MM.1S (cell line): ENCODE measurements around the gene FLII.
A peak's percentile ranks its signal among the peaks of the same experiment; 100 is the strongest.

ENCODE experiments used
- DNase-seq: peaks from one replicate; pipeline ENCODE4 v3.0.0-alpha.2; 2015
- H2AFZ ChIP-seq: fragments of 300-600 bp; sonication (generic); 2 replicates; pipeline ENCODE4 v1.6.0; 2016; ENCODE audit warnings: antibody characterized with exemption, low read length
- H3F3A ChIP-seq: fragments of 300-600 bp; sonication (generic); 2 replicates; pipeline ENCODE4 v1.6.1; 2016; ENCODE audit warnings: mild to moderate bottlenecking, antibody characterized with exemption, low read length, moderate library complexity, mixed read lengths; ENCODE audit not compliant: insufficient read depth
- H3K27ac ChIP-seq: fragments of 300-600 bp; sonication (generic); 2 replicates; pipeline ENCODE4 v1.5.1; 2016; ENCODE audit warnings: mild to moderate bottlenecking, low read length
- H3K27me3 ChIP-seq: fragments of 300-600 bp; sonication (generic); replicated peaks from 2 replicates; pipeline ENCODE4 v1.6.0; 2016; ENCODE audit warnings: low read length; ENCODE audit not compliant: insufficient read depth
- H3K36me3 ChIP-seq: fragments of 300-600 bp; sonication (generic); replicated peaks from 2 replicates; pipeline ENCODE4 v1.6.1; 2016; ENCODE audit warnings: mild to moderate bottlenecking, low read length, mixed read lengths; ENCODE audit not compliant: insufficient read depth
- H3K4me1 ChIP-seq: fragments of 300-600 bp; sonication (generic); 2 replicates; pipeline ENCODE4 v1.6.1; 2016; ENCODE audit warnings: low read length, mixed read lengths
- H3K4me2 ChIP-seq: fragments of 300-600 bp; sonication (generic); 2 replicates; pipeline ENCODE4 v1.6.0; 2016; ENCODE audit warnings: low read depth, low read length
- H3K4me3 ChIP-seq: fragments of 300-600 bp; sonication (generic); 2 replicates; pipeline ENCODE4 v1.5.1; 2016; ENCODE audit warnings: low read length, mixed read lengths
- H3K79me2 ChIP-seq: fragments of 300-600 bp; sonication (generic); 2 replicates; pipeline ENCODE4 v1.6.1; 2016; ENCODE audit warnings: mixed run types, low read length, mixed read lengths
- H3K9ac ChIP-seq: fragments of 300-600 bp; sonication (generic); 2 replicates; pipeline ENCODE4 v1.6.1; 2016; ENCODE audit warnings: low read length, mixed read lengths
- H3K9me2 ChIP-seq: fragments of 300-600 bp; sonication (generic); replicated peaks from 2 replicates; pipeline ENCODE4 v1.6.1; 2016; ENCODE audit warnings: mild to moderate bottlenecking, low read length, mixed read lengths; ENCODE audit not compliant: insufficient read depth
- H3K9me3 ChIP-seq: fragments of 300-600 bp; sonication (generic); replicated peaks from 2 replicates; pipeline ENCODE4 v1.6.1; 2016; ENCODE audit warnings: mild to moderate bottlenecking, low read length, mixed read lengths; ENCODE audit not compliant: insufficient read depth
- H4K20me1 ChIP-seq: fragments of 300-600 bp; sonication (generic); 2 replicates; pipeline ENCODE4 v1.6.1; 2016; ENCODE audit warnings: mild to moderate bottlenecking, low read length, moderate library complexity, mixed read lengths; ENCODE audit not compliant: insufficient read depth
- CTCF ChIP-seq: fragments of 300-600 bp; sonication (generic); IDR thresholded peaks from 2 replicates; pipeline ENCODE4 v1.5.1; 2016; ENCODE audit warnings: antibody characterized with exemption, low read length, mixed read lengths
- EZH2 ChIP-seq: fragments of 300-600 bp; sonication (generic); optimal IDR thresholded peaks from 2 replicates; pipeline ENCODE3; 2017; ENCODE audit warnings: low read depth, mild to moderate bottlenecking, antibody characterized with exemption, low read length, mixed read lengths
- EZH2phosphoT487 ChIP-seq: fragments of 300-600 bp; sonication (generic); IDR thresholded peaks from 2 replicates; pipeline ENCODE4 v1.6.1; 2018; ENCODE audit warnings: antibody characterized with exemption, low read length

The FLII gene

DNA sequence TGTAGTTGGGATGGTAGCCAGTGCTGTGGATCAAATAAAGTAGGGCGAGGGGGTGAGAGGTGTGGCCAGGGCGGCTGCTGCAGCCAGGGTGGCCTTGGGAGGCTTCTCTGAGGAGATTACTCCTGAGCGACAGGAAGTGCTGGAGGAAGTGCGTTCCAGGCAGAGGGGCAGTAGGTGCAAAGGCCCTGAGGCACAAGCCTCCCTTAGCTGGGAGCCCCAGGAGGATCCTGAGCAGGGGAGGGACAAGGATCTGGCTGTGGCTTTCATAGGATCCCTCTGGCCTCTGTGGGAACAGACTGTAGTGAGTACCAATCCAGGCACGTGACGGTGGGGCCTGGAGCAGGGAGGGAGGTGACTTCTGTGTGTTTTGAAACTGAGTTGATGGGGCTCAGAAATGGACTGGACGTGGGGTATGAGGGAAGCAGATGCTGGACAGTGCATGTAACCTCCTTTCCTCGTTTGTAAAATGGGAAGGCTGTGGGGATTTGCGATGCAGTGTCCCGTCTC, 30.3 kb downstream of the FLII start:
- no peaks in the 10 kb centered on the region for H3K9me2 ChIP-seq
- no peaks in the 10 kb centered on the region for H3K4me1 ChIP-seq
- no peak for DNase-seq
- H3K79me2 ChIP-seq = 0 out of 2 replicates have a peak, but pooled peaks cover 4% of the 10 kb centered on the region
- no peak for TF ChIP-seq EZH2phosphoT487
- TF ChIP-seq CTCF = no peak
- no peak for TF ChIP-seq EZH2
- H3K4me2 ChIP-seq = no peak overlapping the region
- no peaks in the 10 kb centered on the region for H3K36me3 ChIP-seq
- no peak overlapping the region for H3K27ac ChIP-seq
- no peaks in the 10 kb centered on the region for H3K27me3 ChIP-seq
- H3F3A ChIP-seq = no peaks in the 10 kb centered on the region
- no peak overlapping the region for H2AFZ ChIP-seq
- no peak overlapping the region for H3K9ac ChIP-seq
- no peak overlapping the region for H3K4me3 ChIP-seq
- H4K20me1 ChIP-seq = no peaks in the 10 kb centered on the region
- no peaks in the 10 kb centered on the region for H3K9me3 ChIP-seq

DNA sequence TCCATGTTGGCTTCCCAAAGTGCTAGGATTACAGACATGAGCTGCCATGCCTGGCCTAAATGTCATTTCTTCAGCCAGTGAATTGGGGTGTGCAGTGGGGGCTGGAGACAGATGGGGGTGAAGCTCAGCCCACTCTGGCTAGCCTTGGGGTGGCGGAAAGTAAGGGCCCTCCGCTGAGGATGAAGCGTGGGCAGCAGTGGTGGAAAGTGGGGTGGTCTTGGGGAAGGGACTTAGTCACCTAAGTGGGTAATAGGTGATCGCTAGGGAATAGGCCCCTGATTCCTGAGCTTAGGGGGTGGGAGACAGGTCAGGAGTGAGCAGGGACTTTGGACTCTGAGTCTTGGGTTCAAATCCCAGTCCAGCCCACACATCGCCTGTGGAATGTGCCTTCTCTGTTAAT, 30.9 kb downstream of the FLII start:
- Histone ChIP-seq H3K9ac (no peak overlapping the region), H3K79me2 (0 out of 2 replicates have a peak, but pooled peaks cover 4% of the 10 kb centered on the region), H4K20me1 (no peaks in the 10 kb centered on the region), H3K4me3 (no peak overlapping the region), H3K27me3 (no peaks in the 10 kb centered on the region), H3K9me2 (no peaks in the 10 kb centered on the region), H3K27ac (no peak overlapping the region), H3K4me2 (no peak overlapping the region), H3K4me1 (no peaks in the 10 kb centered on the region), H3K36me3 (no peaks in the 10 kb centered on the region), H3F3A (no peaks in the 10 kb centered on the region), H2AFZ (no peak overlapping the region), H3K9me3 (no peaks in the 10 kb centered on the region)
- no peak for DNase-seq
- TF ChIP-seq CTCF (no peak), EZH2phosphoT487 (no peak), EZH2 (no peak)

GRCh38 chr17:18226284-18226945, 32.1 kb downstream of the FLII start:
- DNase-seq = no peak
- H3K4me3 ChIP-seq = peak overlapping the region; percentile 69
- peak overlapping the region; percentile 83 for H2AFZ ChIP-seq
- no peak overlapping the region for H3K27ac ChIP-seq
- H3K79me2 ChIP-seq = 0 out of 2 replicates have a peak, but pooled peaks cover 4% of the 10 kb centered on the region
- no peaks in the 10 kb centered on the region for H4K20me1 ChIP-seq
- no peaks in the 10 kb centered on the region for H3K9me2 ChIP-seq
- peak overlapping the region; percentile 39; the same call in 1 of the 2 replicates for H3K9ac ChIP-seq
- H3K36me3 ChIP-seq = no peaks in the 10 kb centered on the region
- TF ChIP-seq EZH2 (no peak), CTCF (no peak), EZH2phosphoT487 (no peak)
- H3F3A ChIP-seq = no peaks in the 10 kb centered on the region
- no peaks in the 10 kb centered on the region for H3K4me1 ChIP-seq
- H3K27me3 ChIP-seq = no peaks in the 10 kb centered on the region
- H3K4me2 ChIP-seq = peak overlapping the region; percentile 78
- H3K9me3 ChIP-seq = no peaks in the 10 kb centered on the region
